NT2/D1 (cell line): ENCODE results near the gene RTF2.
"Not testable (repeated sequence)": the region's sequence is repeated elsewhere in the genome, so short reads cannot be mapped to it uniquely, and the experiment has no call there.

Experiments
- DNase-seq: peaks from one replicate; pipeline ENCODE4 v3.0.0-alpha.2; 2011; ENCODE audit warnings: low read depth, low spot score
- H3K27me3 ChIP-seq: 2 replicates; pipeline ENCODE4 v1.6.0; 2011; ENCODE audit warnings: mild to moderate bottlenecking; ENCODE audit not compliant: insufficient read length, insufficient read depth
- H3K36me3 ChIP-seq: 2 replicates; pipeline ENCODE4 v1.6.1; 2011; ENCODE audit warnings: mild to moderate bottlenecking, low read length, mixed read lengths; ENCODE audit not compliant: insufficient read depth, insufficient read length
- H3K4me1 ChIP-seq: 2 replicates; pipeline ENCODE4 v1.5.1; 2011; ENCODE audit not compliant: insufficient read depth, insufficient read length
- H3K4me3 ChIP-seq: 2 replicates; pipeline ENCODE4 v1.5.1; 2011; ENCODE audit warnings: low read depth; ENCODE audit not compliant: insufficient read length
- H3K9ac ChIP-seq: 2 replicates; pipeline ENCODE4 v1.6.0; 2011; ENCODE audit warnings: low read depth; ENCODE audit not compliant: insufficient read length
- H3K9me3 ChIP-seq: 2 replicates; pipeline ENCODE4 v1.5.1; 2011; ENCODE audit warnings: mild to moderate bottlenecking, low read length; ENCODE audit not compliant: insufficient read depth
- SUZ12 ChIP-seq: IDR thresholded peaks from 2 replicates; pipeline ENCODE4 v1.6.1; 2011; ENCODE audit not compliant: insufficient read length, insufficient read depth; ENCODE audit errors: extremely low read depth
- YY1 ChIP-seq: IDR thresholded peaks from 2 replicates; pipeline ENCODE4 v1.6.1; 2011; ENCODE audit not compliant: insufficient read length, insufficient read depth
- ZNF274 ChIP-seq: IDR thresholded peaks from 2 replicates; pipeline ENCODE4 v1.6.1; 2011; ENCODE audit warnings: mild to moderate bottlenecking, low read depth, low read length

The RTF2 gene

DNA sequence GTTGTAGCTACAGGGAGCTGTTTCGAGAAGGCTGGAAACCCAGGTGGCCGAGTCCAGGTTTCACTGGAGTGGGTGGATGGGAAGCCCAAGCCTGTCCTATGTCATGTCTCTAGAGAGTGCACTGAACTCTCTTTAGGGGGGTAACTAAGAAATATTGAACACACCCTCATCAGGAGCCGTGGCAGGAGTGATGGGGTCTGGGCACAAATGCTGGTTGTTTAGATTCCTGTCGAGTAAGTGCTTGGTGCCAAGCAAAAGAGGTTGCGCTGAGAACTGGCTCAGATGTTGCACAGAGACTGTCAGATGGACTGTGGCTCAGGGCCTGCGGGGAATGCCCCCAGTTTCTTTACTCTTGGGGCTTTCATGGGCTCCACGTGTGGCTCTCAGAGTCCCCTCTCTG is 48.8 kb downstream of the RTF2 start:
- Histone ChIP-seq H3K27me3 (no peaks in the 10 kb centered on the region), H3K4me3 (no peak overlapping the region), H3K4me1 (peaks cover 16% of the 10 kb centered on the region), H3K9ac (no peak overlapping the region), H3K36me3 (peaks cover 71% of the 10 kb centered on the region), H3K9me3 (peaks cover 41% of the 10 kb centered on the region)
- DNase-seq = no peak
- TF ChIP-seq YY1 (no peak), SUZ12 (no peak), ZNF274 (no peak)

DNA sequence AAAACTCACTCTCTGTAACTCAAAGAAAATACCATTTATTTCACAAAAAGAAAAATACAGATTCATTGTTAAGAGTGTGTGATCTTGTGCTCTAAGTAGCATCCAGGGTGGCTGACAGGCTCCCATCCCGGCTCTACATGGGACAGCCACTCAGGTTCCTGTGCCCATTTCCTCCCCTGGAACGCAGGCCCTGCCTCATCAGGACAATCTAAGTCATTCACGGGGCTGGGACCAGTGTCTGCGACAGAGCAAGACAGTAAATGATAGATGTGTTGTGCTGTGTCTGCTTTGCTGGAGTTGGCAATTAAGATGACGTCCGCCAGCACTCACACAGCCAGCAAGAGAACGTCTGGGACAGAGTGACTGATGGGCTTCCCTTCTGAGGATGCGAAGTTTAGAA is 49.2 kb downstream of the RTF2 start:
- Histone ChIP-seq H3K27me3 (no peaks in the 10 kb centered on the region), H3K9ac (no peak overlapping the region), H3K4me3 (no peak overlapping the region), H3K4me1 (peaks cover 12% of the 10 kb centered on the region), H3K36me3 (peaks cover 67% of the 10 kb centered on the region), H3K9me3 (peaks cover 44% of the 10 kb centered on the region)
- no peak for DNase-seq
- TF ChIP-seq ZNF274 (no peak), SUZ12 (no peak), YY1 (no peak)

- no peak for DNase-seq
- Histone ChIP-seq H3K27me3 (no peaks in the 10 kb centered on the region), H3K9me3 (peaks cover 44% of the 10 kb centered on the region), H3K36me3 (peaks cover 64% of the 10 kb centered on the region), H3K4me1 (peaks cover 9% of the 10 kb centered on the region), H3K4me3 (no peak overlapping the region), H3K9ac (no peak overlapping the region)
- TF ChIP-seq ZNF274 (no peak), SUZ12 (no peak), YY1 (no peak)
These were observed 49.7 kb downstream of the RTF2 start for GRCh38 chr20:56518126-56518525.

DNA sequence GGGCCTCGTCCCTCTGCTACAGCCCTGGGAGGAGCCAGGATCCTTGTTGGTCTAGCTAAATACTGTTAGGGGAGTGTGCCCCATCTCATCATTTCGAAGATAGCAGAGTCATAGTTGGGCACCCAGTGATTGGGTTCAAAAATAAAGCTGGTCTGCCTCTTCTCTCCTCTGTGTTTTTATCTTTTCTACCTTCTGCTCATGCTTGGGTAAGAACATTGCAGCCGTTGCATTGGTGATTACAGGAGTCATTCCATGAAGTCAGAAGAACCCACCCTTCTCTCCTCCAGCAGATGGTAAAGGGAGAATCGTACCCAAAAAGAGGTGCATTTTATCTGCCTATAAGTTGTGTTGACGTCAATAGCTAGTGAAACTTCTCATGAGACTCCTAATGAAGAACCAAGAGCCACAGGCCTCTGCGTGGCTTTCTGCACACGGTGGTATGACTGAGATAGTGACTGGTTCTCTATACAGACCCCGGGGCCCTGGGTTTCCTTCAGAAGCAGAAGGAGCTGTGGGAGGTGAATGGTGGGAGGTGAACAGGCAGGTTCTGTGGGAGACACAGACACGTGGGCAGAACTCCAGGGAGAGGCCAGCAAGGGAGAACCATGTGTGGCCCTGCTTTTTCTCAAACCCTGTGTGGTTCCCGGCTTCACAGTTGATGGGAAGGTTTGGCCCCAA is 50.4 kb downstream of the RTF2 start:
- Histone ChIP-seq H3K9ac (no peak overlapping the region), H3K4me1 (peaks cover 1% of the 10 kb centered on the region), H3K36me3 (peaks cover 56% of the 10 kb centered on the region), H3K27me3 (no peaks in the 10 kb centered on the region), H3K4me3 (no peak overlapping the region), H3K9me3 (peaks cover 44% of the 10 kb centered on the region)
- DNase-seq = no peak
- TF ChIP-seq YY1 (no peak), ZNF274 (no peak), SUZ12 (no peak)

GRCh38 chr20:56519551-56519950 is 51.1 kb downstream of the RTF2 start:
- Histone ChIP-seq H3K27me3 (no peaks in the 10 kb centered on the region), H3K4me1 (no peaks in the 10 kb centered on the region), H3K9me3 (peaks cover 44% of the 10 kb centered on the region), H3K9ac (no peak overlapping the region), H3K4me3 (no peak overlapping the region), H3K36me3 (peaks cover 50% of the 10 kb centered on the region)
- DNase-seq = no peak
- TF ChIP-seq ZNF274 = no peak
- TF ChIP-seq SUZ12 = no peak
- no peak for TF ChIP-seq YY1

DNA sequence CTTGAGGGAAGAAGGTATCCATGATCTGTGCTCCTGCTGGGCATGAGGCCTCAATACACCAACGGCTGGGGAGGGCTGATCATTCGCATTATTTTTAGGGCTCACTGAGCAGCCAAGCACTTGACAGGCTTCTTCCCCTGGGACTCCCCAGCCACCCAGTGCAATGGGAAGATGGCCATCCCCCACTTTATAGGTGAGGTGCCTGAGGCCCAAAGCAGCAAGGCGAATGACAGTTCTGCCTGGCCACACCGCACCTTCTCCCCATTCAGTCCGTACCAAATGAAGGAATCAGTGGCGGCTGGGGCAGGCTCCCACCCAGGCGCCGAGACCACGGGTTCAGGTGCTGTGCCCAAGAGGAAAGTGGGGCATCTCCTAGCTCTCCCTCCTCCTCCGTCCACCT is 51.8 kb downstream of the RTF2 start:
- Histone ChIP-seq H3K4me3 (no peak overlapping the region), H3K4me1 (no peaks in the 10 kb centered on the region), H3K9me3 (peaks cover 44% of the 10 kb centered on the region), H3K9ac (no peak overlapping the region), H3K36me3 (peaks cover 47% of the 10 kb centered on the region), H3K27me3 (no peaks in the 10 kb centered on the region)
- no peak for DNase-seq
- TF ChIP-seq SUZ12 (no peak), ZNF274 (no peak), YY1 (no peak)

DNA sequence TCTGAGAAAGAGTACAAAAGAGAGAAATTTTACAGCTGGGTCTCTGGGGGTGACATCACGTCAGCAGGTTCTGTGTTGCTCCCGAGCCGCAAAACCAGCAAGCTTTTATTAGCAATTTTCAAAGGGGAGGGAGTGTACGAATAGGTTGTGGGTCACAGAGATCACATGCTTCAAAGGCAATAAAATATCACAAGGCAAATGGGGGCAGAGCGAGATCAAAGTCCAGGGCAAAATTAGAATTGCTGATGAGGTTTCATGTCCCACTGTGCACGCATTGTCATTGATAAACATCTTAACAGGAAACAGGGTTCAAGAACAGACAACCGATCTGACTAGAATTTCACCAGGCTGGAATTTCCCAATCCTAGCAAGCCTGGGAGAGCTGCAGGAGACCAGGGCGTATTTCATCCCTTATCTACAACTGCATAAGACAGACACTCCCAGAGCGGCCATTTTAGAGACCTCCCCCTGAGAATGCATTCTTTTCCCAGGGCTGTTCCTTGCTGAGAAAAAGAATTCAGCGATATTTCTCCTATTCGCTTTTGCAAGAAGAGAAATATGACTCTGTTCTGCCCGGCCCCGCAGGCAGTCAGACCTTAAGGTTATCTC is 52.4 kb downstream of the RTF2 start:
- H3K9ac ChIP-seq, H3K27me3 ChIP-seq, H3K4me1 ChIP-seq, H3K4me3 ChIP-seq: not testable (repeated sequence)
- peaks cover 44% of the 10 kb centered on the region for H3K9me3 ChIP-seq
- peaks cover 42% of the 10 kb centered on the region for H3K36me3 ChIP-seq
- DNase-seq = peak; percentile 6
